Neural crest cell (in vitro differentiated cells): ENCODE results near the gene SH3GL2. TPM values are rescaled to one million over a fixed set of nuclear protein-coding genes. Genes with fewer than 3 reads are reported as not detected.

Source experiments
- DNase-seq: peaks from one replicate; pipeline ENCODE4 v3.0.0; 2021; ENCODE audit warnings: low read depth, mixed read lengths, low spot score
- H3K27ac Mint-ChIP-seq: one replicate; pipeline ENCODE4 v1.8.0; 2021; ENCODE audit warnings: mild to moderate bottlenecking, mixed read lengths; ENCODE audit not compliant: unreplicated experiment
- H3K27me3 Mint-ChIP-seq: 2 replicates; pipeline ENCODE4 v1.8.0; 2021; ENCODE audit warnings: low read depth, mild to moderate bottlenecking, mixed read lengths
- H3K36me3 Mint-ChIP-seq: 2 replicates; pipeline ENCODE4 v1.8.0; 2021; ENCODE audit warnings: low read depth, mild to moderate bottlenecking, mixed read lengths
- H3K4me1 Mint-ChIP-seq: 2 replicates; pipeline ENCODE4 v1.8.0; 2021; ENCODE audit warnings: mixed read lengths
- H3K4me3 Mint-ChIP-seq: one replicate; pipeline ENCODE4 v1.8.0; 2021; ENCODE audit warnings: mild to moderate bottlenecking, mixed read lengths
- H3K9me3 Mint-ChIP-seq: 2 replicates; pipeline ENCODE4 v1.8.0; 2021; ENCODE audit warnings: mixed read lengths
- CTCF ChIP-seq: fragments of 200-600 bp; sonication (generic); conservative IDR thresholded peaks from 2 replicates; pipeline ENCODE4 v1.5.0; 2021; ENCODE audit warnings: antibody characterized with exemption, mild to moderate bottlenecking
- total RNA-seq: library from RNA; stranded (reverse); gene quantifications from 2 replicates; pipeline ENCODE4 v1.2.1, GENCODE V29; 2021

The SH3GL2 gene
- total RNA-seq, 1 donor from 2014 or later, result 0.89 TPM

- Mint-ChIP-seq H3K36me3 (no peaks in the 10 kb centered on the region), H3K27ac (no peak overlapping the region), H3K27me3 (peaks cover 8% of the 10 kb centered on the region), H3K4me1 (no peaks in the 10 kb centered on the region), H3K4me3 (no peak overlapping the region), H3K9me3 (no peaks in the 10 kb centered on the region)
- no peak for TF ChIP-seq CTCF
- no peak for DNase-seq
These were observed 86.6 kb downstream of the SH3GL2 start for GRCh38 chr9:17665450-17665849.

DNA sequence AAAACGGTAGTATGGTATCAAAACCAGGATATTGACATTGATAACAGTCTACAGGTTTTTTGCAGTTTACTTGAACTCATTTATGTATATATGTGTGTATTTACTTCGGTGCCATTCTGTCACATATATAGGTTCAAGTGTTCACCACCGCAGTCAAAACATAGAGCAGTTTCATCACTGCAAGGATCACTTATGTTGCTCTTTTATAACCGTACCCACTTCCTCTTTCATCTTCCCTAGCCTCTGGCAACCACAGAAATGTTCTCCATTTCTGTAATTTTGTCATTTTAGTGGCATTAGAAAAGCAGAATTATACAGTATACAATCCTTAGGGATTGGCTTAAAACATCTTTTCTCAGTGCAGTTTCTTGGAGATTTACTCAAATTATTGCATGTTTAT, 90.3 kb downstream of the SH3GL2 start:
- H3K4me1 Mint-ChIP-seq, result no peaks in the 10 kb centered on the region
- TF ChIP-seq CTCF, result no peak
- no peak overlapping the region for H3K27ac Mint-ChIP-seq
- H3K36me3 Mint-ChIP-seq, result no peaks in the 10 kb centered on the region
- no peak for DNase-seq
- H3K27me3 Mint-ChIP-seq, result peaks cover 8% of the 10 kb centered on the region
- no peaks in the 10 kb centered on the region for H3K9me3 Mint-ChIP-seq
- no peak overlapping the region for H3K4me3 Mint-ChIP-seq

DNA sequence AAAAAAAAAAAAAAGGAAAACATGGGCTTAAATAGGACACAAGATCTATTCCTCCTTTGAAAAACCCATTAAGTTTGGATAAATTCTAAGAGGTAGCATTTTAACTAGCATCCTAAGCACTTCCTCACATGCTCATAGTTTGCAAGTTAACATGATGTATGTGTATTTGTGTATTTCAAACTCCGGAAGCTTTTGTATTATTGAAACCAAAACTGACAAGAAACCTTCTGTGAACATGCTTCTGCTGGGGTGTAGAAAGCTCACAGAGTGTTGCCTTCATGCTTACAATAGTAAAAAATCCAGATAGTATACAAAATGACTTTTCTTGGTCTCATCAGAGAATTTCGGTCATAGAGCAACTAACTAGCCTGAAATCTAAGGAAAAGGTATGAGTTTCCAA, 103.8 kb downstream of the SH3GL2 start:
- Mint-ChIP-seq H3K27me3 (no peaks in the 10 kb centered on the region), H3K4me1 (no peaks in the 10 kb centered on the region), H3K4me3 (no peak overlapping the region), H3K27ac (no peak overlapping the region), H3K9me3 (peaks cover 8% of the 10 kb centered on the region), H3K36me3 (no peaks in the 10 kb centered on the region)
- DNase-seq, result no peak
- no peak for TF ChIP-seq CTCF

- Mint-ChIP-seq H3K27me3 (no peaks in the 10 kb centered on the region), H3K4me3 (no peak overlapping the region), H3K27ac (no peak overlapping the region), H3K36me3 (no peaks in the 10 kb centered on the region), H3K9me3 (peaks cover 8% of the 10 kb centered on the region), H3K4me1 (no peaks in the 10 kb centered on the region)
- no peak for TF ChIP-seq CTCF
- no peak for DNase-seq
These were observed 110.0 kb downstream of the SH3GL2 start for GRCh38 chr9:17688834-17689233.

DNA sequence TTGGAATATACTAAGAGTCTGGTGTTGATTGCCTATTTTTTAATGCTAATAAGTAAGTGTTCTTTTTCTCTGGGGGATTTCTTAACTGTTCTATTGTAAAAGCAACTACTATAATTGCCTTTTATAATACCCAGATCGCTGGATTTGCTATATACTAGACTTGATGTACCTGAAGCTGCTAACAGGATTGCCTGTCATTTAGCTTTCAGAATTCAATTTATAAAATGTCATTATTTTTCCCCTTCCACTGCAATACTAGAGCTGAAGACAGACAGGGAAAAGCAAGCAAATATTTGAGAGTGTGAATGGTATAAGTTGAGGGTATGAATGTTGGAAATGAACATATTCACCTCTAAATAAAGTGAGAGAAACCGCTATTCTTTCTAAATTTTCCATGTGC, 115.5 kb downstream of the SH3GL2 start:
- Mint-ChIP-seq H3K9me3 (no peaks in the 10 kb centered on the region), H3K4me3 (no peak overlapping the region), H3K27ac (no peak overlapping the region), H3K27me3 (no peaks in the 10 kb centered on the region), H3K36me3 (no peaks in the 10 kb centered on the region), H3K4me1 (no peaks in the 10 kb centered on the region)
- TF ChIP-seq CTCF, result no peak
- no peak for DNase-seq

GRCh38 chr9:17695482-17695881, 116.6 kb downstream of the SH3GL2 start:
- Mint-ChIP-seq H3K36me3 (no peaks in the 10 kb centered on the region), H3K4me3 (no peak overlapping the region), H3K9me3 (no peaks in the 10 kb centered on the region), H3K4me1 (no peaks in the 10 kb centered on the region), H3K27ac (no peak overlapping the region), H3K27me3 (no peaks in the 10 kb centered on the region)
- no peak for DNase-seq
- no peak for TF ChIP-seq CTCF
